NK-92 (cell line): ENCODE measurements around the gene TICAM2.

Experiments used
- DNase-seq: peaks from one replicate; lab custom pipeline; 2025; ENCODE audit not compliant: unreplicated experiment; lab: John Stamatoyannopoulos, UW

Gene TICAM2

GRCh38 chr5:115611873-115612272, 9.6 kb upstream of the TICAM2 start:
- no peak for DNase-seq

- no peak for DNase-seq
Observed at GRCh38 chr5:115607935-115608334, 5.7 kb upstream of the TICAM2 start.

GRCh38 chr5:115605436-115605835, 3.2 kb upstream of the TICAM2 start:
- no peak for DNase-seq

- no peak for DNase-seq
Observed at GRCh38 chr5:115602591-115603125, 379 bp upstream of the TICAM2 start.

- DNase-seq: no peak
Observed at GRCh38 chr5:115600766-115601165, 1.5 kb downstream of the TICAM2 start.

- DNase-seq: no peak
Observed at GRCh38 chr5:115599924-115600323, 2.4 kb downstream of the TICAM2 start.

- DNase-seq: no peak
Observed at GRCh38 chr5:115599502-115599901, 2.8 kb downstream of the TICAM2 start.

GRCh38 chr5:115594128-115595047, 7.9 kb downstream of the TICAM2 start:
- DNase-seq: no peak

GRCh38 chr5:115589043-115589442, 13.2 kb downstream of the TICAM2 start:
- no peak for DNase-seq

GRCh38 chr5:115588640-115589039, 13.6 kb downstream of the TICAM2 start:
- no peak for DNase-seq

- DNase-seq: no peak
Observed at GRCh38 chr5:115586525-115587146, 15.6 kb downstream of the TICAM2 start.

- no peak for DNase-seq
Observed at GRCh38 chr5:115585265-115585664, 17.0 kb downstream of the TICAM2 start.

- no peak for DNase-seq
Observed at GRCh38 chr5:115584501-115584900, 17.8 kb downstream of the TICAM2 start.

- DNase-seq: no peak
Observed at GRCh38 chr5:115583474-115583873, 18.8 kb downstream of the TICAM2 start.

GRCh38 chr5:115580941-115581340, 21.3 kb downstream of the TICAM2 start:
- DNase-seq: no peak

GRCh38 chr5:115579747-115580173, 22.5 kb downstream of the TICAM2 start:
- no peak for DNase-seq

GRCh38 chr5:115579216-115579615, 23.1 kb downstream of the TICAM2 start:
- no peak for DNase-seq

- DNase-seq: no peak
Observed at GRCh38 chr5:115578657-115579056, 23.6 kb downstream of the TICAM2 start.

- no peak for DNase-seq
Observed at GRCh38 chr5:115577741-115578140, 24.5 kb downstream of the TICAM2 start.

- DNase-seq: no peak
Observed at GRCh38 chr5:115577329-115577728, 24.9 kb downstream of the TICAM2 start.

GRCh38 chr5:115575167-115576070, 26.9 kb downstream of the TICAM2 start:
- no peak for DNase-seq
